Measurements from ENCODE around the gene SLC49A3. TPM values are rescaled to one million over a fixed set of nuclear protein-coding genes. Genes with fewer than 3 reads are reported as not detected.

SLC49A3 gene
- total and polyA plus RNA-seq, 10 of the 15 experiments (the other 5 are each of a cell fraction or from before 2014, with no cell fraction given) = 0.09 to 0.85 (median 0.18) TPM; not detected in 4

GRCh38 chr4:634599-634985, 54.4 kb downstream of the SLC49A3 start:
- CTCF ChIA-PET = no interaction called here
- H3K4me3 ChIP-seq = no peak overlapping the region
- FAIRE-seq = no peak
- H3K9ac ChIP-seq (ENCODE audit: control insufficient read depth, insufficient read depth, low read length) = no peak overlapping the region
- ATAC-seq = no peak
- no peaks in the 10 kb centered on the region for H3K79me2 ChIP-seq (ENCODE audit: control insufficient read depth, insufficient read depth, low read length)
- H3K27ac ChIP-seq (ENCODE audit: control insufficient read depth, insufficient read depth) = no peak overlapping the region
- in situ Hi-C loops (cut with MboI) = no loop called here
- no peaks in the 10 kb centered on the region for H3K27me3 ChIP-seq (replicated peaks in 1 of 2; ENCODE audit: control insufficient read depth in 2 of 2, insufficient read depth in 2 of 2, low read length in 1 of 2)
- H2AFZ ChIP-seq (ENCODE audit: control insufficient read depth, low read depth, low read length) = no peak overlapping the region
- WGBS (ENCODE audit: insufficient coverage, insufficient replicate concordance, low lambda C conversion rate, missing lambda C conversion rate) = 70% methylated on average over 23 of the region's 23 CpGs
- H3K4me2 ChIP-seq (ENCODE audit: control insufficient read depth, insufficient read depth) = no peak overlapping the region
- no peaks in the 10 kb centered on the region for H3K36me3 ChIP-seq (ENCODE audit: control insufficient read depth in 2 of 2, insufficient read depth in 2 of 2, low read length in 1 of 2)
- BruUV-seq (replicated peaks) = no TSS peak
- no peaks in the 10 kb centered on the region for H3K4me1 ChIP-seq (ENCODE audit: control insufficient read depth, insufficient read depth, low read length)
- RAD21 ChIA-PET (ENCODE audit: unreplicated experiment) = no interaction called here
- POLR2A ChIA-PET = no interaction called here
- TF ChIP-seq SMAD1 (IDR thresholded peaks at IDR 0.05; ENCODE audit: low read depth, partially characterized antibody) (no peak), BRCA1 (IDR thresholded peaks at IDR 0.05; ENCODE audit: low read depth, low read length) (no peak), EP300 (IDR thresholded peaks at IDR 0.05; ENCODE audit: borderline replicate concordance in 1 of 2, control insufficient read depth in 1 of 2, low read depth in 2 of 2, low read length in 2 of 2) (no peak), SUPT20H (IDR thresholded peaks at IDR 0.05; ENCODE audit: borderline replicate concordance, control insufficient read depth, low read depth, low read length) (no peak), POU2F2 (IDR thresholded peaks at IDR 0.05; ENCODE audit: borderline replicate concordance, low read depth, low read length) (no peak), CBX3 (IDR thresholded peaks at IDR 0.05; ENCODE audit: borderline replicate concordance, low read depth) (no peak), JUND (IDR thresholded peaks at IDR 0.05; ENCODE audit: low read depth, low read length) (no peak), NR2C2 (IDR thresholded peaks at IDR 0.05; ENCODE audit: borderline replicate concordance, control insufficient read depth, insufficient read length, low read depth) (no peak), POLR2AphosphoS2 (IDR thresholded peaks at IDR 0.05; ENCODE audit: low read depth, low read length) (no peak), SMC3 (IDR thresholded peaks at IDR 0.05; ENCODE audit: borderline replicate concordance, low read length) (no peak), CREB1 (IDR thresholded peaks at IDR 0.05; ENCODE audit: low read depth) (no peak)
- no peaks in the 10 kb centered on the region for H4K20me1 ChIP-seq (ENCODE audit: control insufficient read depth, insufficient read depth)
- SMC1A ChIA-PET (ENCODE audit: uncharacterized antibody, unreplicated experiment) = no interaction called here
- intact Hi-C loops (cut with micrococcal nuclease; ENCODE audit: unreplicated experiment) = no loop called here
- H3K9me3 ChIP-seq (replicated peaks; ENCODE audit: control insufficient read depth, insufficient read depth, low read length) = peaks cover 3% of the 10 kb centered on the region; the same call in 2 of the 3 replicates
- no peak for DNase-seq (ENCODE audit: low read depth, low spot score)

Data from GM12878 (cell line).